GM21529 (cell line): ENCODE data around the gene ZNF628.
"Not testable (repeated sequence)": the region's sequence is repeated elsewhere in the genome, so short reads cannot be mapped to it uniquely, and the experiment has no call there.

Source experiments
- ATAC-seq: cut with Tn5 transposase; IDR thresholded peaks from one replicate; pipeline ENCODE4 v1.9.1; 2021; ENCODE audit not compliant: unreplicated experiment

ZNF628 gene

GRCh38 chr19:55476100-55476775 is at the start of gene ZNF628:
ZNF628 (plus strand) TSS chr19:55476617; CDS start chr19:55479911, 3,294 bp downstream.
- peak; percentile 83 for ATAC-seq

GRCh38 chr19:55431183-55431582 is 45.2 kb upstream of the ZNF628 start:
- no peak for ATAC-seq

DNA sequence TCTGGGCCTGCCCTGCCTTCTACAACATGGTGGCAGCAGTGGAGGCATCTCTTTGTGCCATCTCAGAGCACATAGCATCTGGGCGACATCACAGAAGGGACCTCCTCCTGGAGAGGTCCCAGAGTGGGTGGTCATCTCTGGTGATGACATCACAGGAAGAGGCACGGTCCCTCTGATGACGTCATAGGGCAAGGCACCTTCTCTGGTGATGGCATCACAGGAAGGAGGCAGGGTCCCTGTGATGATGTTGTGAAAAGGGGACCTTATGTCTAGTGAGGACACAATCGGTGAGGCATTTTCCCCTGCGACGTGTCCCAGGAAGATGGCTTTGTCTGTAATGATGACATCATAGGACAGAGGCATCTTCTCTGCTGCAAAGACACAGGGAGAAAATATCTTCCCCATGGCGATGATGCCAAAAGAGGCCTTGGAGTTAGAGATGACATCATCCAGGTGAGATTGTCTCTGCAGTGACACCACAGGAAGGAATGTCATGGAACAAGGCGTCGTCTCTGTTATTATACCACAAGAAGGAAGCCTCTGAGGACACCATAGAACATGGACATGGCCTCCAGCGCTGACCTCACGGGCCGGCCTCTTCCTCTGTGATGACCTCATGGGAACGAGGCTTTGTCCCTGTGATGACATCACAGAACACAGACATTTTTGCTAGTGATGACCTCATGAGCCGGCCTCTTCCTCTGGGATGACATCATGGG is 44.0 kb upstream of the ZNF628 start:
- no peak for ATAC-seq

GRCh38 chr19:55433292-55433691 is 43.1 kb upstream of the ZNF628 start:
- ATAC-seq, result no peak

GRCh38 chr19:55434356-55434919 is 42.0 kb upstream of the ZNF628 start:
- ATAC-seq, result no peak

DNA sequence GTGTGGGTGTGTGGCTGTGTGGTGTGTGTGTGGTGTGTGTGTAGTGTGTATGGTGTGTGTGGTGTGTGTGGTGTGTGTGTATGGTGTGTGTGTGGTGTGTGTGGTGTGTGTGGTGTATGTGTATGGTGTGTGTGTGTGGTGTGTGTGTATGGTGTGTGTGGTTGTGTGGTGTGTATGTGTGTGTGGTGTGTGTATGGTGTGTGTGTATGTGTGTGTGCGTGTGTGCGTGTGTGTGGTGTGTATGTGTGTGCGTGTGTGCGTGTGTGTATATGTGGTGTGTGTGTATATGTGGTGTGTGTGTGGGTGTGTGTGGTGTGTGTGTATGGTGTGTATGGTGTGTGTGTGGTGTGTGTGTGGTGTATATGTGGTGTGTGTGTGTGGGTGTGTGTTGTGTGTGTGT is 41.4 kb upstream of the ZNF628 start:
- no peak for ATAC-seq

DNA sequence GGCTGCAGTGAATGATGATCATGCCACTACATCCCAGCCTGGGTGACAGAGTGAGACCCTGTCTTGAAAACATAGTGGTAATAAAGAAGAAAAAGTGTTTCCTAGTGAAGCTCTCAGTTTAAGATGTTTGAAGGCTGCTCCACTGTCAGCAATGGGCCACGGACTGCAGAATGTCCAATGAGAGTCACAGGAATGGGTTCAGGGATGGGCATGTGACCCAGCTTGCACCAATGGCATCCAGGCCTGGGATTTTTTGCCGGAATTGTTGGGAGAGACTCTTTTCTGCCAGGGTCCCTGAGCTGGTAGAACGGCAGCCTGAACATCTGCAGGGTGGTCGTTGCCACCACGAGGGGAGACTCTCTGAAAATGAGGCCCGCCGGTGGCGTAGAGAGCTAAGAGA is 39.6 kb upstream of the ZNF628 start:
- no peak for ATAC-seq

DNA sequence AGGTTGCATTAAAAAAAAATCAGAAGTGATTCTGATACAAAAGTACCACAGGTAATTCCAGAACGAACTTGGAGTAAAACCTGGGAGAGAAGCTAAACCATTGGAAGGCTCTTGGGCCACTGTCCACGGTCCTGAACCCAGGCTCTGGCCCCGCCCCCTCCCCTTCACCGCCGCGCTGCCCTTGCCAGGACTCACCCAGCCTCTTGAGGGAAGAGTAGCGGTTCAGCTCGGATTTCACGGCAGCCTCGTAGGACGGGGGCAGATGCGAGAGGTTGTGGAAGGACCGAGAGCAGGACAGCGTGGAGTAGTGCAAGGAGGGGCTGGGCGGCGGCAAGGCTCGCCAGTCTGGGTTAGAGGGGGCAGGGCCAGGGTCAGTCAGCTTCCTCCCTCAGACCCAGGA is 39.0 kb upstream of the ZNF628 start:
- ATAC-seq, result no peak

GRCh38 chr19:55439052-55439451 is 37.4 kb upstream of the ZNF628 start:
- no peak for ATAC-seq

DNA sequence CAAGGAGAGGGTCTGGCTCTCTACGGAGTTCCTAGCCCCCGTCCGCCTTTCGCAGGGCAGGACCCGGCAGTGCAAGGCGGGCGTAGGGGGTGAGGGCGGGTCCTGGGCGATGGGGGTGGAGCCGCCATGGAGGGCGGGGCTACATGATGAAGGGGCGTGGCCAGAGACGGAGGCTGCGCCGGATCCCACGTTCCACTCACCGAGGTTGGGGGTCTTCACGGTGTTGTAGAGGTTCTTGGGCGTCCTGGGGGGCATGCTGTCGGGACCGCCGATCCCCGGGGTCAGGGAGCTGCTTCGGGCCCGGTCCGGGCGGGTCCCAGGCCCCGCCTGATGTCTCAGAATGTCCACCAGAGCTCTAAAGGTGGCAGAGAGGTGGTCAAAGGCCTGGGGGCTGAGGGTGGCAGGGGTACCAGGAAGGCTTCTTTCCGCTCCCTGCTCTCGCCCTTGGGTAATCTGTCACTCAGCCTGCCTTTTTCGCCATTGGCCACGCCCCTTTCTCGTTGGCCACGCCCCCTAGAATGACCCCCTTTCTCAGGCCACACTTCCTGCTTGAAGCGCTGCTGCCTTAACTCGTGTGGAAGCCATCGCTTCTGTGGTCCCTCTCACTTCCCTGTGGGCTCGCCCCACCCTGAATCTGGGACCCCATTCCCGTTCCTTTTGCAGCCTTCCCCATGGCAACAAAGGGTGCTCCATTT is 35.9 kb upstream of the ZNF628 start:
- no peak for ATAC-seq

DNA sequence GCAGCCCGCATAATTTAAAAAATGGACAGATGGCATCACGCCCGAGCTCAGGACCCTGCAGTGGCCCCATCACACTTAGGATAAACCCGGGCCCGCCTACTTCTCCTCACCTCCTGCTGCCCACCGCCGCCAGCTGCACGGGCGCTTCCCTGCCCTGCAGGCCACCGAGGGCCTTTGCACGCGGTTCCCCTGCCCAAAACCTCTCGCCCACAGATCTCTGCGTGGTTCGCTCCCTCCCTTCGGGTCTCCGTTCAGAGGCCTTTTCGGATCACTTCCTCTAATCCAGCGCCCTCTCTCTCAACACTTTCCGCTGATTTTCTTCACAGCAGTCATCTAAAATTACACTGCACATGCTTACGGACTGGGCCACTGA is 35.1 kb upstream of the ZNF628 start:
- no peak for ATAC-seq

DNA sequence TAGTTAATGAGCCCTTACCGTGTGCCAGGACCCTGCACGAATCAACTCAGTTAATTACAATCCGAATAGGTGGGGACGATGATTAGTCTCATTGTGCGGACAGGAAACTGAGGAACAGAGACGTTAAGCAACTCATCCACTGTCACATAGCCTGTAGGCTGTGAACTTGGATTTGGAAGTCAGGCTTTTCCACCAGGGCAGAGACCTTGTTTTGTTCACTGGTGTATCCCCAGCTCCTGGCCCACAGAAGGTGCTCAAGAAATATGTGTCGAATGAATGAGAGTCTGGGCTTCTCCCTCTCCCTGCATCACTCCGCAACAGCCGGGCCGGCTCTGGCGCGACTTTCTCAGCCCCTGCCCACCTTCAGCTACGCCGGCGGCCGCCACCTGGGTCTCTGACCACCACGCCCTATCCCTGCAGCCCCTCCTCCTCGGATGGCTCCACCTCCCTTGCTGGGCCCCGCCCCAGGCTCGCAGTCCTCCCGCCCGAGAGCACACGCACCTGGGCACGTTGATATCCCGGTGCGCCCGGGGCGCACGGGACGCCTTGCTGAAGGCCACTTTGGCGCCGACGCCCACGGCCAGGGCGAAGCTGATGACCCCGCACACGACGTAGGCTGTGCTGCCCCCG is 34.6 kb upstream of the ZNF628 start:
- ATAC-seq, result no peak

DNA sequence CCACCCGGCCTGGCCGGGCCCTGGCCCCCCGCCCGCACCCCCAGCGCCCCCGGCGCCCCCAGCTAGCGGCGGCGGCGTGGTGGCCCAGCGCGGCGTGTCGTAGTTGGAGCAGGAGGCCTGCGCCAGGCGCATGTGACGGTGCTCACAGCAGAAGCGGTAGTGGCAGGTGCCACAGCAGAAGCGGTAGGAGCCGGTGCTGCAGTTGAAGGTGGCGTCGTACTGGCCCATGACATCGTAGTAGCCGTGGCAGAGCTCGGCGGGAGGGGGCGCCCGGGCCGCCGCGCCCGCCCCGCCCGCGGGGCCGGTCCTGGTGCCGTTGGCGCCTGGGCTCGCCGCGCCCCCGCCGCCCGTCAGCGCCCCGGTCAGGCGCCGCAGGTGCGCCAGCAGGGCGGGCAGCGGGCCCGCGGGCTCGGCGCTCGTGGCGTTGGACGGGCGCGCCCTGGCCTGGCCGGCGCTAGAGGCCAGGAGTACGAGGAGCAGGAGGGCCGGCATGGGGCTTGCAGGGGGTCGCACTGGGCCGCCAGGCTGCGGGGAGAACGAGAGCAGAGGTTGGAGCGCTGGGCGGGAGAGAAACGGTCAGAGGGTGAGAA is 34.0 kb upstream of the ZNF628 start:
- no peak for ATAC-seq

DNA sequence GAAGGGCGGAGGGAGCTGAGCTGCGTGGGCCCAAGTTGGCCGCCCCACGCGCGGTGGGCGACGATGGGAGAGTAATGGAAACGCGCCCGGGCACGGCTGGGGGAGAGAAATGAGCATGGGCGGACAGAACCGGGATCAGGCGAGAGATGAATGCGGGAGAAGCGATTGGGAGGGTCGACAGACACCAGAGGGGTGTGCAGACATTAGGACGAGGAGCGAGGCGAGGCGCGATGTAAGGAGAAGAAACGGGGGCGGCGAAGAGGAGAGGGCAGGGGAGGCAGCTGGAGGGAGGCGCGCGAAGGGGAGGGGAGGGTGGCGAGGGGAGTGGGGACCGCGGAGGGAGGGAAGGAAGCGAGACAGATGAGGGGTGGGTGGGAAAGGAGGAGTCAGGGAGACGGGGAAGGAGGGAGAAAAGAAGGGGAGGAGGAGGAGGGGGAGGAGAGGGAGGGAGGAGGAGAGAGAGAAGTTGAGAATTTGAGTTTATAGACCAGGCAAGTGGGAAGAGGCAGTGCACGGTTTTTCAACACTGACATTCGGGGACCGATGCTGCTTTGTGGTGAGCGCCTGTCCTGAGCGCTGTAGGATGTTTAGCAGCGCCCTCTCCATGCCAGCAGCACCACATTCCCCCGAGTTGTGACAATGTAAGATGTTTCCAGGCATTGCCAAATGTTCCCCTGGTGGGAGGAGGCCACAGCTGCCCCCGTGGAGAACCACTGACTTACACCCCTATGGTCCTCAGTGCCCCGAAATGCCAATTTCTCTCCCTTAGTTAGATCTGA is 33.2 kb upstream of the ZNF628 start, which contains the start of gene SHISA7:
Gene SHISA7, minus strand, starts transcription at position 256 of the 779 bp plus-strand sequence. CDS start 437 bp downstream, outside the sequence.
- no peak for ATAC-seq

DNA sequence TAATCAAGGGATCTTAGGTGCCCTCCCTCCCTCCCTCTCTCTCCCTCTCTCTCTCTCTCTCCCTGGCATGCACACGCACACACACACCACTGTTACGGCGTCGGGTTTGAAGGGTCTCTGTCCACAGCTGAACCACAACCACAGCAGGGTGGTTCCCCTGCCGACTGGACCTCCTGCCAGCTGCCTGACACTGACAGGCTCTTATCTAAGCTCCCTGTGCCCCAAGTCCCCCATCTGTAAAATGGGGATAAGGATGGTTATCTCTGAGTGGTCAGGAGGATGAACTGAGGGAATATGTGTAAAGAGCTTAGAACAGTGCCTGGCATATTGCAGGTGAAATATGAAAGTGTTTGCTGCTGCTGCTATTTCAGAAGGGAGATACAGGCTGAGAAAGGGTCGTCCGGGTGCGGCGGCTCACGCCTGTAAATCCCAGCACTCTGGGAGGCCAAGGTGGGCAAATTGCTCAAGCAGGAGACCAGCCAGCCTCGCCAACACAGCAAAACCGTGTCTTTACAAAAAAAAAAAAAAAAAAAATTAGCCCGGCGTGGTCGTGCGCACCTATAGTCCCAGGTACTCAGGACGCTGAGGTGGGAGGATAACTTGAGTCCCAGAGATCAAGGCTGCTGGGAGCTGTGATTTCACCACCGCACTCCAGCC is 32.5 kb upstream of the ZNF628 start:
- no peak for ATAC-seq

- no peak for ATAC-seq
Measured at GRCh38 chr19:55444646-55445045, 31.8 kb upstream of the ZNF628 start.

GRCh38 chr19:55446060-55446459 is 30.4 kb upstream of the ZNF628 start:
- no peak for ATAC-seq

- no peak for ATAC-seq
Measured at GRCh38 chr19:55447421-55448174, 28.8 kb upstream of the ZNF628 start.

DNA sequence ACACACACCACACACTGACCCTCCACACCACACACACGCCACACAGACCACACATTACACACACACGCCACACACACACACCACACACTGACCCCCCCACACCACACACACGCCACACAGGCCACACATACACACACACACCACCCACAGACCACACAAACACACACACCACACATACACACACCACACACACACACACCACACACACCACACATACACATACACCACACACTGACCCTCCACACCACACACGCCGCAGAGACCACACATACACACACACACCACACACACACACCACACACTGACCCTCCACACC is 28.3 kb upstream of the ZNF628 start:
- not testable (repeated sequence) for ATAC-seq
